OCI-LY1 (cell line): Measurements from ENCODE around the gene ZNFX1.

Source experiments
- H2AFZ ChIP-seq: fragments of 200-600 bp; sonication (generic), shearing (Covaris generic); 2 replicates; pipeline ENCODE4 v1.6.0; 2014; ENCODE audit warnings: antibody characterized with exemption, mild to moderate bottlenecking, low read length
- H3F3A ChIP-seq: fragments of 200-600 bp; sonication (generic), shearing (Covaris generic); 2 replicates; pipeline ENCODE4 v1.6.0; 2014; ENCODE audit warnings: mild to moderate bottlenecking, antibody characterized with exemption, low read length, moderate library complexity; ENCODE audit not compliant: insufficient read depth
- H3K27ac ChIP-seq: fragments of 200-600 bp; sonication (generic); 2 replicates; pipeline ENCODE4 v1.5.1; 2014; ENCODE audit warnings: low read length, mixed run types, mild to moderate bottlenecking, low read depth; ENCODE audit not compliant: poor library complexity, severe bottlenecking
- H3K27me3 ChIP-seq: fragments of 200-600 bp; sonication (generic); 2 replicates; pipeline ENCODE4 v1.6.0; 2014; ENCODE audit warnings: antibody characterized with exemption, mild to moderate bottlenecking, low read length, moderate library complexity; ENCODE audit not compliant: insufficient read depth
- H3K36me3 ChIP-seq: fragments of 200-600 bp; sonication (generic); 2 replicates; pipeline ENCODE4 v1.6.1; 2014; ENCODE audit warnings: mild to moderate bottlenecking, antibody characterized with exemption, low read length, moderate library complexity, mixed read lengths; ENCODE audit not compliant: insufficient read depth
- H3K4me1 ChIP-seq: fragments of 200-600 bp; sonication (generic); 2 replicates; pipeline ENCODE4 v1.5.1; 2014; ENCODE audit warnings: mild to moderate bottlenecking, low read length, moderate library complexity; ENCODE audit not compliant: insufficient read depth, severe bottlenecking
- H3K4me2 ChIP-seq: fragments of 200-600 bp; sonication (generic), shearing (Covaris generic); 2 replicates; pipeline ENCODE4 v1.6.1; 2014; ENCODE audit warnings: low read length
- H3K4me3 ChIP-seq: fragments of 200-600 bp; sonication (generic); 2 replicates; pipeline ENCODE4 v1.5.1; 2014; ENCODE audit warnings: low read length, low read depth, mild to moderate bottlenecking, mixed read lengths; ENCODE audit not compliant: poor library complexity, severe bottlenecking
- H3K79me2 ChIP-seq: fragments of 200-600 bp; shearing (Covaris generic); 2 replicates; pipeline ENCODE4 v1.6.1; 2016; ENCODE audit warnings: mixed run types, low read length, mixed read lengths; ENCODE audit not compliant: insufficient read depth
- H3K9ac ChIP-seq: fragments of 200-600 bp; sonication (generic), shearing (Covaris generic); 2 replicates; pipeline ENCODE4 v1.6.1; 2014; ENCODE audit warnings: mild to moderate bottlenecking, low read length, mixed read lengths
- H3K9me2 ChIP-seq: fragments of 200-600 bp; sonication (generic), shearing (Covaris generic); 2 replicates; pipeline ENCODE4 v1.6.1; 2014; ENCODE audit warnings: low read depth, mild to moderate bottlenecking, low read length, mixed read lengths
- H3K9me3 ChIP-seq: fragments of 200-600 bp; shearing (Covaris generic); 2 replicates; pipeline ENCODE4 v1.6.1; 2014; ENCODE audit warnings: low read length, mixed read lengths
- H4K20me1 ChIP-seq: fragments of 200-600 bp; sonication (generic), shearing (Covaris generic); 2 replicates; pipeline ENCODE4 v1.6.0; 2016; ENCODE audit warnings: mild to moderate bottlenecking, low read length; ENCODE audit not compliant: insufficient read depth
- CTCF ChIP-seq: fragments of 200-600 bp; sonication (generic), shearing (Covaris generic); IDR thresholded peaks from 2 replicates; pipeline ENCODE4 v1.5.1; 2017; ENCODE audit warnings: mild to moderate bottlenecking, antibody characterized with exemption, low read length, moderate library complexity, mixed read lengths
- EZH2 ChIP-seq: fragments of 200-600 bp; sonication (generic), shearing (Covaris generic); IDR thresholded peaks from 2 replicates; pipeline ENCODE4 v1.8.0; 2017; ENCODE audit warnings: borderline replicate concordance, mixed run types, mild to moderate bottlenecking, antibody characterized with exemption, low read length, moderate library complexity, mixed read lengths

Gene ZNFX1

GRCh38 chr20:49286689-49287551 lies 9.1 kb upstream of the ZNFX1 start:
- TF ChIP-seq EZH2 (no peak), CTCF (no peak)
- peaks cover 29% of the 10 kb centered on the region for H3K4me1 ChIP-seq
- H3K79me2 ChIP-seq, result peaks cover 16% of the 10 kb centered on the region
- H3K9me2 ChIP-seq, result no peaks in the 10 kb centered on the region
- no peak overlapping the region; the same call in 1 of the 2 replicates for H3K4me2 ChIP-seq
- no peaks in the 10 kb centered on the region for H4K20me1 ChIP-seq
- H3K9me3 ChIP-seq, result peaks cover 6% of the 10 kb centered on the region
- H3K36me3 ChIP-seq, result peaks cover 100% of the 10 kb centered on the region
- H3K9ac ChIP-seq, result no peak overlapping the region
- peak overlapping the region; percentile 6 for H3K4me3 ChIP-seq
- no peak overlapping the region for H3K27ac ChIP-seq
- H3F3A ChIP-seq, result peaks cover 38% of the 10 kb centered on the region
- no peak overlapping the region for H2AFZ ChIP-seq
- H3K27me3 ChIP-seq, result no peaks in the 10 kb centered on the region

GRCh38 chr20:49285813-49286494 lies 8.1 kb upstream of the ZNFX1 start:
- Histone ChIP-seq H3K79me2 (peaks cover 25% of the 10 kb centered on the region), H3K4me3 (peak overlapping the region; percentile 6), H3K9me3 (peaks cover 8% of the 10 kb centered on the region), H3F3A (peaks cover 31% of the 10 kb centered on the region), H3K4me2 (no peak overlapping the region), H3K9me2 (no peaks in the 10 kb centered on the region), H4K20me1 (no peaks in the 10 kb centered on the region), H3K9ac (no peak overlapping the region), H2AFZ (no peak overlapping the region), H3K27me3 (no peaks in the 10 kb centered on the region), H3K36me3 (peaks cover 100% of the 10 kb centered on the region), H3K4me1 (peaks cover 39% of the 10 kb centered on the region), H3K27ac (no peak overlapping the region)
- TF ChIP-seq EZH2, result no peak
- no peak for TF ChIP-seq CTCF

GRCh38 chr20:49285233-49285668 lies 7.4 kb upstream of the ZNFX1 start:
- peaks cover 26% of the 10 kb centered on the region for H3F3A ChIP-seq
- H3K4me1 ChIP-seq, result peaks cover 46% of the 10 kb centered on the region
- peaks cover 100% of the 10 kb centered on the region for H3K36me3 ChIP-seq
- no peak overlapping the region for H3K9ac ChIP-seq
- H2AFZ ChIP-seq, result no peak overlapping the region
- H4K20me1 ChIP-seq, result no peaks in the 10 kb centered on the region
- no peaks in the 10 kb centered on the region for H3K9me2 ChIP-seq
- H3K4me2 ChIP-seq, result no peak overlapping the region; the same call in 1 of the 2 replicates
- peaks cover 13% of the 10 kb centered on the region for H3K9me3 ChIP-seq
- H3K27me3 ChIP-seq, result no peaks in the 10 kb centered on the region
- H3K27ac ChIP-seq, result no peak overlapping the region
- peaks cover 32% of the 10 kb centered on the region for H3K79me2 ChIP-seq
- TF ChIP-seq CTCF, result no peak
- no peak for TF ChIP-seq EZH2
- peak overlapping the region; percentile 6 for H3K4me3 ChIP-seq
